ENCODE data around the gene FASTKD1.

GRCh38 chr2:169565686-169566085 lies 8.0 kb downstream of the FASTKD1 start:
- TF ChIP-seq, protein P1, sequence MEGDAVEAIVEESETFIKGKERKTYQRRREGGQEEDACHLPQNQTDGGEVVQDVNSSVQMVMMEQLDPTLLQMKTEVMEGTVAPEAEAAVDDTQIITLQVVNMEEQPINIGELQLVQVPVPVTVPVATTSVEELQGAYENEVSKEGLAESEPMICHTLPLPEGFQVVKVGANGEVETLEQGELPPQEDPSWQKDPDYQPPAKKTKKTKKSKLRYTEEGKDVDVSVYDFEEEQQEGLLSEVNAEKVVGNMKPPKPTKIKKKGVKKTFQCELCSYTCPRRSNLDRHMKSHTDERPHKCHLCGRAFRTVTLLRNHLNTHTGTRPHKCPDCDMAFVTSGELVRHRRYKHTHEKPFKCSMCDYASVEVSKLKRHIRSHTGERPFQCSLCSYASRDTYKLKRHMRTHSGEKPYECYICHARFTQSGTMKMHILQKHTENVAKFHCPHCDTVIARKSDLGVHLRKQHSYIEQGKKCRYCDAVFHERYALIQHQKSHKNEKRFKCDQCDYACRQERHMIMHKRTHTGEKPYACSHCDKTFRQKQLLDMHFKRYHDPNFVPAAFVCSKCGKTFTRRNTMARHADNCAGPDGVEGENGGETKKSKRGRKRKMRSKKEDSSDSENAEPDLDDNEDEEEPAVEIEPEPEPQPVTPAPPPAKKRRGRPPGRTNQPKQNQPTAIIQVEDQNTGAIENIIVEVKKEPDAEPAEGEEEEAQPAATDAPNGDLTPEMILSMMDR (IDR thresholded peaks at IDR 0.05) = no peak
- TF ChIP-seq POLR2AphosphoS5 (IDR thresholded peaks at IDR 0.05) = no peak
